ENCODE results near the gene LRFN2.

LRFN2 gene

GRCh38 chr6:40438246-40438887 lies 148.8 kb downstream of the LRFN2 start:
- DNase-seq (ENCODE audit: low read depth in 2 of 2): no peak

- DNase-seq (ENCODE audit: low read depth in 2 of 2): no peak
These were observed 149.5 kb downstream of the LRFN2 start for GRCh38 chr6:40437631-40438030.

- DNase-seq (ENCODE audit: low read depth in 2 of 2): no peak
These were observed 150.2 kb downstream of the LRFN2 start for GRCh38 chr6:40436685-40437604.

GRCh38 chr6:40432982-40433381 lies 154.2 kb downstream of the LRFN2 start:
- no peak for DNase-seq (ENCODE audit: low read depth in 2 of 2)

GRCh38 chr6:40431706-40432105 lies 155.5 kb downstream of the LRFN2 start:
- no peak for DNase-seq (ENCODE audit: low read depth in 2 of 2)

GRCh38 chr6:40427196-40427595 lies 160.0 kb downstream of the LRFN2 start:
- no peak for DNase-seq (ENCODE audit: low read depth in 2 of 2)

- no peak for DNase-seq (ENCODE audit: low read depth in 2 of 2)
These were observed 160.7 kb downstream of the LRFN2 start for GRCh38 chr6:40426346-40427066.

GRCh38 chr6:40425192-40425919 lies 161.8 kb downstream of the LRFN2 start:
- DNase-seq (ENCODE audit: low read depth in 2 of 2): no peak

- DNase-seq (ENCODE audit: low read depth in 2 of 2): no peak
These were observed 165.1 kb downstream of the LRFN2 start for GRCh38 chr6:40422046-40422445.

GRCh38 chr6:40419946-40420728 lies 167.0 kb downstream of the LRFN2 start:
- no peak for DNase-seq (ENCODE audit: low read depth in 2 of 2)

- DNase-seq (ENCODE audit: low read depth in 2 of 2): no peak
These were observed 167.8 kb downstream of the LRFN2 start for GRCh38 chr6:40419377-40419776.

GRCh38 chr6:40417031-40417430 lies 170.1 kb downstream of the LRFN2 start:
- no peak for DNase-seq (ENCODE audit: low read depth in 2 of 2)

- no peak for DNase-seq (ENCODE audit: low read depth in 2 of 2)
These were observed 172.5 kb downstream of the LRFN2 start for GRCh38 chr6:40414617-40415016.

- no peak for DNase-seq (ENCODE audit: low read depth in 2 of 2)
These were observed 173.9 kb downstream of the LRFN2 start for GRCh38 chr6:40413239-40413638.

GRCh38 chr6:40411881-40412280 lies 175.3 kb downstream of the LRFN2 start:
- DNase-seq (ENCODE audit: low read depth in 2 of 2): no peak

- DNase-seq (ENCODE audit: low read depth in 2 of 2): no peak
These were observed 176.3 kb downstream of the LRFN2 start for GRCh38 chr6:40410821-40411220.

GRCh38 chr6:40409716-40410397 lies 177.3 kb downstream of the LRFN2 start:
- DNase-seq (ENCODE audit: low read depth in 2 of 2): no peak

- DNase-seq (ENCODE audit: low read depth in 2 of 2): no peak
These were observed 178.2 kb downstream of the LRFN2 start for GRCh38 chr6:40408786-40409542.

GRCh38 chr6:40407239-40407638 lies 179.9 kb downstream of the LRFN2 start:
- no peak for DNase-seq (ENCODE audit: low read depth in 2 of 2)

GRCh38 chr6:40406175-40406574 lies 181.0 kb downstream of the LRFN2 start:
- DNase-seq (ENCODE audit: low read depth in 2 of 2): no peak

All from stimulated activated CD4-positive, alpha-beta T cell treated with anti-CD3 and anti-CD28 coated beads, Interleukin-12 subunit alpha, Interleukin-12 subunit beta, amount 100 ng/mL, for 24 hours (primary cell).